Progenitor cell of endocrine pancreas (in vitro differentiated cells): Measurements from ENCODE around the gene BTD. TPM values are rescaled to one million over a fixed set of nuclear protein-coding genes. Genes with fewer than 3 reads are reported as not detected.

Source experiments
- DNase-seq: peaks from one replicate; pipeline ENCODE4 v3.0.0; 2021; ENCODE audit warnings: low spot score; ENCODE audit not compliant: unreplicated experiment
- H3K27ac Mint-ChIP-seq: 2 replicates; pipeline ENCODE4 v1.8.0; 2021; ENCODE audit warnings: mild to moderate bottlenecking, moderate library complexity, mixed read lengths
- H3K27me3 Mint-ChIP-seq: 2 replicates; pipeline ENCODE4 v1.8.0; 2021; ENCODE audit warnings: mixed read lengths
- H3K36me3 Mint-ChIP-seq: 2 replicates; pipeline ENCODE4 v1.8.0; 2022; ENCODE audit warnings: mixed read lengths; ENCODE audit not compliant: insufficient read depth
- H3K4me1 Mint-ChIP-seq: 2 replicates; pipeline ENCODE4 v1.8.0; 2021; ENCODE audit warnings: low read depth, mixed read lengths
- H3K4me3 Mint-ChIP-seq: 2 replicates; pipeline ENCODE4 v1.8.0; 2021; ENCODE audit warnings: low read depth, mild to moderate bottlenecking, moderate library complexity, mixed read lengths
- H3K9me3 Mint-ChIP-seq: 2 replicates; pipeline ENCODE4 v1.8.0; 2021; ENCODE audit warnings: low read depth, mixed read lengths
- total RNA-seq: library from RNA; stranded (reverse); gene quantifications from 2 replicates; pipeline ENCODE4 v1.2.1, GENCODE V29; 2021
- TF ChIP-seq, protein P1 (sequence below): fragments of 200-600 bp; sonication (generic); IDR thresholded peaks from one replicate; pipeline ENCODE4 v1.5.0; 2021; ENCODE audit warnings: antibody characterized with exemption, mild to moderate bottlenecking; ENCODE audit not compliant: unreplicated experiment

BTD gene
- total RNA-seq, 1 donor from 2014 or later = 26.9 TPM

DNA sequence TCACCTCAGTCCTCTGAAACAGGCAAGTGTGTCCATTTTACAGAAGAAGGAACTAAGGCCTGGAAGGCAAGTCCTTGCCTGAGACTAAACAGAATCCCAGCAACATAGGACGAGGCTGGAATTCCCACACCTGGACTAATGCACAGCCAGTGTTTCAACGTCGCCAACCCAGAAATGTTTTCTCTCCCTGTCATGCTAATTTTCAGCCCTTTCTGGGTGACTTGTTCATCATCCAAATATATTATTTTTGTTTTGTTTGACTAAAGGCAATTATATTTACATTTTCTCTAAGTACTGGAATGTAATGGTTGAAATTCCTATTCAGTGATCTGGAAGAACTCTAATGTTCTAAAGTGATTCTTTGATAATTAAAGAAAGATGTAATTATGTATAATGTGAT lies 51.8 kb downstream of the BTD start:
- TF ChIP-seq, protein P1, sequence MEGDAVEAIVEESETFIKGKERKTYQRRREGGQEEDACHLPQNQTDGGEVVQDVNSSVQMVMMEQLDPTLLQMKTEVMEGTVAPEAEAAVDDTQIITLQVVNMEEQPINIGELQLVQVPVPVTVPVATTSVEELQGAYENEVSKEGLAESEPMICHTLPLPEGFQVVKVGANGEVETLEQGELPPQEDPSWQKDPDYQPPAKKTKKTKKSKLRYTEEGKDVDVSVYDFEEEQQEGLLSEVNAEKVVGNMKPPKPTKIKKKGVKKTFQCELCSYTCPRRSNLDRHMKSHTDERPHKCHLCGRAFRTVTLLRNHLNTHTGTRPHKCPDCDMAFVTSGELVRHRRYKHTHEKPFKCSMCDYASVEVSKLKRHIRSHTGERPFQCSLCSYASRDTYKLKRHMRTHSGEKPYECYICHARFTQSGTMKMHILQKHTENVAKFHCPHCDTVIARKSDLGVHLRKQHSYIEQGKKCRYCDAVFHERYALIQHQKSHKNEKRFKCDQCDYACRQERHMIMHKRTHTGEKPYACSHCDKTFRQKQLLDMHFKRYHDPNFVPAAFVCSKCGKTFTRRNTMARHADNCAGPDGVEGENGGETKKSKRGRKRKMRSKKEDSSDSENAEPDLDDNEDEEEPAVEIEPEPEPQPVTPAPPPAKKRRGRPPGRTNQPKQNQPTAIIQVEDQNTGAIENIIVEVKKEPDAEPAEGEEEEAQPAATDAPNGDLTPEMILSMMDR = no peak
- H3K4me1 Mint-ChIP-seq = no peaks in the 10 kb centered on the region
- no peak overlapping the region for H3K4me3 Mint-ChIP-seq
- no peak overlapping the region for H3K27ac Mint-ChIP-seq
- DNase-seq = no peak
- peaks cover 6% of the 10 kb centered on the region for H3K36me3 Mint-ChIP-seq
- H3K27me3 Mint-ChIP-seq = no peaks in the 10 kb centered on the region
- H3K9me3 Mint-ChIP-seq = peaks cover 9% of the 10 kb centered on the region

- peaks cover 7% of the 10 kb centered on the region for H3K36me3 Mint-ChIP-seq
- no peak overlapping the region for H3K4me3 Mint-ChIP-seq
- H3K27me3 Mint-ChIP-seq = no peaks in the 10 kb centered on the region
- no peaks in the 10 kb centered on the region for H3K4me1 Mint-ChIP-seq
- no peak for DNase-seq
- no peak overlapping the region for H3K27ac Mint-ChIP-seq
- TF ChIP-seq, protein P1 = no peak
- peaks cover 11% of the 10 kb centered on the region for H3K9me3 Mint-ChIP-seq
These were observed 52.6 kb downstream of the BTD start for GRCh38 chr3:15654127-15654526.

GRCh38 chr3:15654891-15655290 lies 53.3 kb downstream of the BTD start:
- DNase-seq = no peak
- H3K9me3 Mint-ChIP-seq = peaks cover 11% of the 10 kb centered on the region
- H3K4me3 Mint-ChIP-seq = no peak overlapping the region
- H3K36me3 Mint-ChIP-seq = peaks cover 7% of the 10 kb centered on the region
- no peaks in the 10 kb centered on the region for H3K27me3 Mint-ChIP-seq
- TF ChIP-seq, protein P1 = no peak
- H3K27ac Mint-ChIP-seq = no peak overlapping the region
- no peaks in the 10 kb centered on the region for H3K4me1 Mint-ChIP-seq

- H3K4me3 Mint-ChIP-seq = no peak overlapping the region
- H3K36me3 Mint-ChIP-seq = peaks cover 7% of the 10 kb centered on the region
- no peak for DNase-seq
- TF ChIP-seq, protein P1 = no peak
- no peak overlapping the region for H3K27ac Mint-ChIP-seq
- H3K9me3 Mint-ChIP-seq = peaks cover 12% of the 10 kb centered on the region
- H3K27me3 Mint-ChIP-seq = no peaks in the 10 kb centered on the region
- no peaks in the 10 kb centered on the region for H3K4me1 Mint-ChIP-seq
These were observed 54.8 kb downstream of the BTD start for GRCh38 chr3:15656342-15656741.

- peaks cover 7% of the 10 kb centered on the region for H3K36me3 Mint-ChIP-seq
- H3K27ac Mint-ChIP-seq = no peak overlapping the region
- TF ChIP-seq, protein P1 = no peak
These were observed 55.5 kb downstream of the BTD start for GRCh38 chr3:15657016-15657415.

More at GRCh38 chr3:15657016-15657415, 55.5 kb downstream of the BTD start:
- no peak overlapping the region for H3K4me3 Mint-ChIP-seq
- H3K4me1 Mint-ChIP-seq = no peaks in the 10 kb centered on the region
- H3K9me3 Mint-ChIP-seq = peaks cover 18% of the 10 kb centered on the region
- no peak for DNase-seq
- H3K27me3 Mint-ChIP-seq = no peaks in the 10 kb centered on the region
